GM12865 (cell line): ENCODE results near the gene B4GALT1.

Experiments used
- DNase-seq: peaks from one replicate; pipeline ENCODE4 v3.0.0; 2010; ENCODE audit warnings: low read depth
- H3K4me3 ChIP-seq: 2 replicates; pipeline ENCODE4 v1.5.1; 2011; ENCODE audit warnings: mild to moderate bottlenecking, low read depth, low read length, control low read depth
- TF ChIP-seq, protein P1 (sequence below): IDR thresholded peaks from 2 replicates; pipeline ENCODE4 v1.5.1; 2011; ENCODE audit warnings: low read length, control low read depth, low read depth, inconsistent platforms; ENCODE audit not compliant: insufficient read depth; ENCODE audit errors: missing control alignments

The B4GALT1 gene

DNA sequence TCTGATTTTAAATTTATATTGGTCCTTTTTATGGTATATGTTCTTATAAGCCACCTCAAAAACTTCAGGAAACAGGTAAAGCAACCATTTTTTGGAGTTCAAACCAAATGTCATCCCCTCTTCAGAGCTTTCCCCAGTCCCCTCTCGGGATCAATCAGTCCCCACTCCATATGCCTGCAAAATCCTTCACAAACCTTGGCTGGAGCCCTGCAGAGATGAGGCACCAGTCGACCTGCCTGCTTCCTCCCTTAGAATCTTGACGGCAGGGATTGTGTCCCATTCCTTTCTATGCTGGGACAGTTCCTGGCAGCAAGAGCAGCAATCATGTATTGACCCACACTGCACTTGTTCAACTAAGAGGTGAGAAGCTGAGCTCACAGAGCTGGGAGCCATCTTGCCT is 22.6 kb downstream of the B4GALT1 start:
- no peak for DNase-seq
- TF ChIP-seq, protein P1, sequence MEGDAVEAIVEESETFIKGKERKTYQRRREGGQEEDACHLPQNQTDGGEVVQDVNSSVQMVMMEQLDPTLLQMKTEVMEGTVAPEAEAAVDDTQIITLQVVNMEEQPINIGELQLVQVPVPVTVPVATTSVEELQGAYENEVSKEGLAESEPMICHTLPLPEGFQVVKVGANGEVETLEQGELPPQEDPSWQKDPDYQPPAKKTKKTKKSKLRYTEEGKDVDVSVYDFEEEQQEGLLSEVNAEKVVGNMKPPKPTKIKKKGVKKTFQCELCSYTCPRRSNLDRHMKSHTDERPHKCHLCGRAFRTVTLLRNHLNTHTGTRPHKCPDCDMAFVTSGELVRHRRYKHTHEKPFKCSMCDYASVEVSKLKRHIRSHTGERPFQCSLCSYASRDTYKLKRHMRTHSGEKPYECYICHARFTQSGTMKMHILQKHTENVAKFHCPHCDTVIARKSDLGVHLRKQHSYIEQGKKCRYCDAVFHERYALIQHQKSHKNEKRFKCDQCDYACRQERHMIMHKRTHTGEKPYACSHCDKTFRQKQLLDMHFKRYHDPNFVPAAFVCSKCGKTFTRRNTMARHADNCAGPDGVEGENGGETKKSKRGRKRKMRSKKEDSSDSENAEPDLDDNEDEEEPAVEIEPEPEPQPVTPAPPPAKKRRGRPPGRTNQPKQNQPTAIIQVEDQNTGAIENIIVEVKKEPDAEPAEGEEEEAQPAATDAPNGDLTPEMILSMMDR, result no peak
- H3K4me3 ChIP-seq, result no peak overlapping the region

DNA sequence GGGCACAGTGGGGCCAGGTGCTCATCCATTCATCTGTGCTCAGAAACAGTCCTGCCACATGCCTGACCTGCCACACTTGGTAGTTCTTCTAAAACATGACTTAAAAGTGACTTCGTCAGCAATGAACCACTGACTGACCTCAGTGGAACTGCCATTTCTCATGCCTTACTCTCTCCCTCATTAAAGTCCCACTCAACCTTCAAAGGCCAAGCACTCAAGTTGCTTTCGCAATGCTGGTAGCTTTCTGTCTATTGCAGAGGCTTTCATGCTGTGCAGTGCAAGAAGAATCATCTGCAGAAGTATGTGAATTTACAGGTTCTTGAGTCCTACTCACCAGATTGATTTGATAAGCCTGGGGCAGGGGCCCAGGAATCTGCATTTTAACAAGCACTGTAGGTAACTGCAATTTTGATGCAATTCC is 23.9 kb downstream of the B4GALT1 start:
- DNase-seq, result peak; percentile 56
- TF ChIP-seq, protein P1, result no peak
- no peak overlapping the region for H3K4me3 ChIP-seq

GRCh38 chr9:33142535-33142934 is 24.6 kb downstream of the B4GALT1 start:
- DNase-seq, result peak; percentile 84
- H3K4me3 ChIP-seq, result peak overlapping the region; percentile 36
- TF ChIP-seq, protein P1, result no peak

DNA sequence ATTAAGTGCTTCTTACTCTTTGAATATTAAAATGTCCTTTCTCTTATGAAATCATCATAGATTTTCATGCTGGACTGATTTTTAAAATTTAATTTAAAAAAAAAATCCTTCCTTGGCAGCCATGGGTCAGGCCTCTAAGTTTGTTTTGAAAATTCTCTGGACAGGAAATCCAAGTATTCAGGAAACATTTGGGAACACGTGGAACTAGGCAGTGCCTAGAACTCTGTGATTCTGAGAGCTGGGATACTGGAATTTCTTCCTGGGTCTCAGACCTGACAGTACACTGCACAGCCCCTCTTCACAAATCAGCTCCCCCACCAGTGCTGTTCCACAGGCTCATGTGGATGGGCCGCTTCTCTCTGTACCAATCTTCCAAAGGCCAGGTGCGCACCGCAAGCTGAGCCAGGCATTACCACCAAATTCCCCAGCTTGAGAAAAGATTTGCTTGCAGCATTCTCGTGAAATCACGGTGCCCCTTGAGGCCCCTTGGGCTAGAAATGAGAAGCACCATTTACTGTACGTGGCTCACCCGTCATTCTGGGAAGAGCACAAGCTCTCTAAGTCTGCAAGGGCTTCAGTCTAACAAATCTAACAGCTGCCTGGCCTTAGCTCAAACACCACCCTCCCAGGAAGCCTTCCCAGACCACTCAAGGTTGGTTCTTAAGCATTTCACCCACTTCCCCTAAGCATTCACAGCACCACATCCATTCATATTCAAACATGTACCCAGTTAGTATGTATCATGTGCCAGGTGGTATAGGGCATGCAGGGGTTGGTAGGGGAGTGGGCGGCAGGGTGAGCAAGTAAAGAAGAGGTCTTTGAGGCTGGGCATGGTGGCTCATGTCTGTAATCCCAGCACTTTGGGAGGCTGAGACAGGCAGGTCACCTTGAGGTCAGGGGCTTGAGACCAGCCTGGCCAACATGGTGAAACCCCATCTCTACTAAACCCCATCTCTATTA is 26.5 kb downstream of the B4GALT1 start:
- H3K4me3 ChIP-seq, result peak overlapping the region; percentile 18
- DNase-seq, result peak; percentile 80
- TF ChIP-seq, protein P1, result no peak

DNA sequence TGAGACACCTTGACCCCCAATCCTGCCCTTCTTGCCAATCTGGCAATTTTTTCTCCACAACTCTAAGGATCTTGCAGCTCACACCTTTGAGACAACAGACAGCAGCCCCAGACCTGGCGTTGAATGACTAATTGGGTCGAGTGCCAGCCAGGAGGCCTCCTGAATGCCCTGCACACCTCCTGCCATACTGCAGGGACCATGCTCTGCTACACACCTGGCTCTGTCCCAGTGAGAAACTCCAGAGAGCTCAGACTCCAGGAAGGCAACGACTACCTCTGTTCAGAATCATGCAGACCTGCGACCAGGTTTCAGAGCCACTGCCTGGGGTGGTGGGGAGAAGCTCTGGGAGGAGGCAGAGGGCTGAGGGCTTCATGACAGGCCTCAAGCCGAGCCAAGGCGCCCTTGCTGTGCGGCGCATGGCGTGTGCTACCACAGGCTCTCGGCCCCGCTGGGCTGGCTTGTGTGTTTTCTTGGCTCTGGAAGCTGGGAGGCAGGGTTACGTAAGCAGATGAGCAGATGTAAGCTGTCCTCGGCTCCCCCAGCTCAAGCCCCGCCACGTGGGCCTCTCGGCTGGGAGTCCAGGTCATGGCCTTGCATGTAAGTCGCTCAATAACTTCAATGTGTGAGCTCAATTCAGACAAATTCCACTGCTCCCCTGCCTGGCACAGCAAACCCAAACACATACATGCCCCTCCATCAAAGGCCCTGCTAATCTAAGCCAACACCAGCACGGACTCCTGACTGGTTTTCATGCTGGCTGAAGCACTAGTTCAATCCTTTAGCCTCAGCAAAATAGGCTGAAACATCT is 27.5 kb downstream of the B4GALT1 start:
- no peak for DNase-seq
- H3K4me3 ChIP-seq, result no peak overlapping the region

DNA sequence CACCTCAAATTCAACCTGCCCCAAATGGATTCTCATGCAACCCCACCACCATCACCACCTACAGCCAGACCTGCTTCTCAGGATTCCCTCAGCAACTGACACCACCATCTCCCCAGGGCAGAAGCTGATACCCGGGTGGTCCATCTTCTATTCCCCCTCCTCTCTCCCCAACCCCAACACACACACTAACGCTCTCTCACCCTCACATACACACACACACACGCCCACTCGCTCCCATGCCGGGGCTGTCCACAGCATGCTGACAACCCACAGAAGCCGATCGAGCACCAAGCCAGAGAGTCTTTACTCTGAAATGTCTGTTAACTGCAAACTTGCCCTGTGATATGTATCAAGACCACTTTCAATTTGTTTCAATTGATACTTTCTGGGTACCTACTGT is 28.4 kb downstream of the B4GALT1 start:
- H3K4me3 ChIP-seq, result no peak overlapping the region
- no peak for DNase-seq
- TF ChIP-seq, protein P1, result no peak

More for the DNA sequence above, 27.5 kb downstream of the B4GALT1 start:
- TF ChIP-seq, protein P1, result no peak
